SK-N-SH (cell line): Measurements from ENCODE around the gene LPIN1. TPM values are rescaled to one million over a fixed set of nuclear protein-coding genes. Genes with fewer than 3 reads are reported as not detected.

Experiments
- CTCF ChIA-PET: fragments of 300-600, 350-600 bp; formaldehyde crosslinking; extraction: SDS; loops from one replicate; lab custom pipeline; 2021; lab: Yijun Ruan, JAX
- POLR2A ChIA-PET: fragments of 350-600 bp; sonication (Branson Sonifier 250); formaldehyde crosslinking; extraction: SDS; loops from one replicate; lab custom pipeline; 2020; ENCODE audit warnings: antibody characterized with exemption, inconsistent platforms; lab: Yijun Ruan, JAX
- DNase-seq: peaks from one replicate; pipeline ENCODE4 v3.0.0; 2012
- H2AFZ ChIP-seq: fragments of 200-600 bp; sonication (generic); 2 replicates; pipeline ENCODE4 v1.8.1; 2016; ENCODE audit warnings: antibody characterized with exemption, mild to moderate bottlenecking, low read depth
- H3F3A ChIP-seq: fragments of 200-600 bp; sonication (generic); replicated peaks from 2 replicates; pipeline ENCODE3; 2016; ENCODE audit warnings: antibody characterized with exemption, mild to moderate bottlenecking; ENCODE audit not compliant: insufficient read depth
- H3K27ac ChIP-seq, 2 experiments: fragments of 200-500 bp in 1 of 2; fragments of 200-600 bp in 1 of 2; sonication (Bioruptor generic) in 1 of 2; sonication (generic), shearing (Covaris generic) in 1 of 2; 2 replicates each; pipeline versions ENCODE4 v1.5.1 to v1.6.1; 2014 to 2016; ENCODE audit warnings: low read depth in 2 of 2, inconsistent platforms in 1 of 2, low read length in 1 of 2, mild to moderate bottlenecking in 1 of 2, mixed read lengths in 1 of 2
- H3K27me3 ChIP-seq: fragments of 200-600 bp; sonication (generic), shearing (Covaris generic); 2 replicates; pipeline ENCODE4 v1.6.1; 2016; ENCODE audit warnings: mixed run types; ENCODE audit not compliant: insufficient read depth
- H3K36me3 ChIP-seq, 2 experiments: fragments of 200-500 bp in 1 of 2; fragments of 200-600 bp in 1 of 2; sonication (Bioruptor generic) in 1 of 2; sonication (generic) in 1 of 2; replicated peaks in 1 of 2; 2 replicates each; pipeline versions ENCODE3 to v1.5.1; 2014 to 2016; ENCODE audit warnings: low read length in 1 of 2, mild to moderate bottlenecking in 1 of 2; ENCODE audit not compliant: insufficient read depth in 2 of 2, control insufficient read depth in 1 of 2
- H3K4me1 ChIP-seq, 2 experiments: fragments of 200-500 bp in 1 of 2; fragments of 200-600 bp in 1 of 2; sonication (Bioruptor generic) in 1 of 2; sonication (generic), shearing (Covaris generic) in 1 of 2; 2 replicates each; pipeline versions ENCODE4 v1.5.1 to v1.6.1; 2014 to 2016; ENCODE audit warnings: low read depth in 1 of 2, low read length in 1 of 2, mixed run types in 1 of 2; ENCODE audit not compliant: insufficient read depth in 2 of 2, control insufficient read depth in 1 of 2
- H3K4me2 ChIP-seq: fragments of 200-600 bp; sonication (generic), shearing (Covaris generic); 2 replicates; pipeline ENCODE4 v1.6.1; 2017; ENCODE audit warnings: mixed run types
- H3K4me3 ChIP-seq, 2 experiments: fragments of 200-500 bp in 1 of 2; fragments of 200-600 bp in 1 of 2; sonication (Bioruptor generic) in 1 of 2; sonication (generic), shearing (Covaris generic) in 1 of 2; 2 replicates each; pipeline versions ENCODE4 v1.5.1 to v1.8.1; 2014 to 2016; ENCODE audit warnings: low read depth in 2 of 2, inconsistent platforms in 1 of 2, low read length in 1 of 2, mild to moderate bottlenecking in 1 of 2, mixed read lengths in 1 of 2, moderate library complexity in 1 of 2
- H3K79me2 ChIP-seq: fragments of 200-600 bp; sonication (generic); 2 replicates; pipeline ENCODE4 v1.8.1; 2017; ENCODE audit warnings: mild to moderate bottlenecking; ENCODE audit not compliant: insufficient read depth
- H3K9ac ChIP-seq: fragments of 200-600 bp; sonication (generic); 2 replicates; pipeline ENCODE4 v1.6.1; 2017; ENCODE audit warnings: mixed run types
- H3K9me2 ChIP-seq: fragments of 200-600 bp; sonication (generic); 2 replicates; pipeline ENCODE4 v1.6.1; 2017; ENCODE audit warnings: mixed run types
- H3K9me3 ChIP-seq: fragments of 200-600 bp; sonication (generic); 2 replicates; pipeline ENCODE4 v1.6.1; 2017; ENCODE audit warnings: mixed run types, mild to moderate bottlenecking, moderate library complexity
- H4K20me1 ChIP-seq: fragments of 200-600 bp; sonication (generic); 2 replicates; pipeline ENCODE4 v1.6.1; 2017; ENCODE audit warnings: mild to moderate bottlenecking, mixed run types; ENCODE audit not compliant: insufficient read depth
- CHD2 ChIP-seq: fragments of 150-350 bp; IDR thresholded peaks from 2 replicates; pipeline ENCODE4 v1.6.1; 2018; ENCODE audit warnings: low read length; ENCODE audit not compliant: partially characterized antibody
- CTCF ChIP-seq: fragments of 200-600 bp; sonication (generic); IDR thresholded peaks from 2 replicates; pipeline ENCODE4 v1.6.1; 2017; ENCODE audit warnings: antibody characterized with exemption, mild to moderate bottlenecking, moderate library complexity
- EP300 ChIP-seq, 2 experiments: IDR thresholded peaks; 2 replicates each; pipeline versions ENCODE4 v1.4.0 to v1.6.1; 2012; ENCODE audit warnings: borderline replicate concordance in 1 of 2, low read depth in 1 of 2, low read length in 1 of 2
- EZH2phosphoT487 ChIP-seq: fragments of 200-600 bp; sonication (generic); IDR thresholded peaks from 2 replicates; pipeline ENCODE4 v1.6.1; 2017; ENCODE audit warnings: low read depth, mixed run types, mild to moderate bottlenecking, antibody characterized with exemption, moderate library complexity, borderline replicate concordance
- FOSL2 ChIP-seq: IDR thresholded peaks from 2 replicates; pipeline ENCODE4 v1.4.0; 2012; ENCODE audit warnings: low read depth, mild to moderate bottlenecking, moderate library complexity, borderline replicate concordance
- FOXM1 ChIP-seq: IDR thresholded peaks from 2 replicates; pipeline ENCODE4 v1.4.0; 2012; ENCODE audit warnings: low read depth, mild to moderate bottlenecking
- GABPA ChIP-seq: IDR thresholded peaks from 2 replicates; pipeline ENCODE4 v1.4.0; 2012; ENCODE audit warnings: low read depth, mild to moderate bottlenecking
- GATA2 ChIP-seq: sonication (generic); formaldehyde crosslinking; IDR thresholded peaks from 2 replicates; pipeline ENCODE4 v1.5.0; 2020; ENCODE audit warnings: mild to moderate bottlenecking, missing genetic modification reagents
- IRF3 ChIP-seq: fragments of 150-350 bp; IDR thresholded peaks from 2 replicates; pipeline ENCODE4 v1.6.1; 2016; ENCODE audit warnings: mild to moderate bottlenecking, low read depth, low read length
- JUND ChIP-seq: IDR thresholded peaks from 2 replicates; pipeline ENCODE4 v1.4.0; 2012
- MAX ChIP-seq: IDR thresholded peaks from 2 replicates; pipeline ENCODE4 v1.4.0; 2012; ENCODE audit warnings: low read depth
- MEF2A ChIP-seq: IDR thresholded peaks from 2 replicates; pipeline ENCODE4 v1.4.0; 2012; ENCODE audit warnings: low read depth, borderline replicate concordance
- NFIC ChIP-seq: IDR thresholded peaks from 2 replicates; pipeline ENCODE4 v1.4.0; 2012; ENCODE audit warnings: borderline replicate concordance
- POLR2AphosphoS5 ChIP-seq: IDR thresholded peaks from 2 replicates; pipeline ENCODE4 v1.6.1; 2012; ENCODE audit warnings: low read depth, low read length
- RCOR1 ChIP-seq: fragments of 150-350 bp; IDR thresholded peaks from 2 replicates; pipeline ENCODE4 v1.6.1; 2017; ENCODE audit warnings: antibody characterized with exemption, low read length
- SIN3A ChIP-seq: IDR thresholded peaks from 2 replicates; pipeline ENCODE4 v1.6.1; 2012; ENCODE audit warnings: low read depth, mild to moderate bottlenecking, low read length, moderate library complexity, borderline replicate concordance
- TAF1 ChIP-seq: IDR thresholded peaks from 2 replicates; pipeline ENCODE4 v1.6.1; 2012; ENCODE audit warnings: low read depth, mild to moderate bottlenecking, low read length, moderate library complexity, borderline replicate concordance
- TCF12 ChIP-seq: IDR thresholded peaks from 2 replicates; pipeline ENCODE4 v1.4.0; 2012
- YY1 ChIP-seq: IDR thresholded peaks from 2 replicates; pipeline ENCODE4 v1.4.0; 2012; ENCODE audit warnings: low read depth, mild to moderate bottlenecking
- WGBS: methylation state at CpG from one replicate; pipeline ENCODE4 v1.1.6; 2017; ENCODE audit warnings: low lambda C conversion rate; 5-methylcytosine and 5-hydroxymethylcytosine counted together
- polyA plus RNA-seq, 3 experiments: library from polyadenylated mRNA; depleted of rRNA; stranded (reverse); fragments of >200 nt; gene quantifications; 2 replicates each; pipeline ENCODE4 v1.2.3, GENCODE V29; 2012

Gene LPIN1
- polyA plus RNA-seq, 1 of the 3 experiments (the other 2 are of a cell fraction): 22.1 TPM

- TF ChIP-seq EP300 (IDR thresholded peaks at IDR 0.05; ENCODE audit: borderline replicate concordance in 1 of 2, low read depth in 1 of 2, low read length in 1 of 2) (peak in 1 of 2 experiments; percentile 66; a peak in 1 of 4 replicates), RCOR1 (peak; percentile 32; the same call in 1 of the 2 replicates), FOXM1 (no peak), GATA2 (CRISPR knock-in tag) (peak; percentile 86), CHD2 (peak; percentile 7)
- Histone ChIP-seq H3K4me2 (no peak overlapping the region), H3K9ac (no peak overlapping the region), H3K36me3 (peaks cover 26 to 82% of the 10 kb centered on the region in 2 experiments), H3F3A (peaks cover 8% of the 10 kb centered on the region), H3K4me3 (no peak overlapping the region), H3K27ac (peak overlapping the region in 1 of 2 experiments; percentile 75; a peak in 2 of 4 replicates), H4K20me1 (no peaks in the 10 kb centered on the region), H3K79me2 (0 out of 2 replicates have a peak, but pooled peaks cover 3% of the 10 kb centered on the region), H3K9me3 (no peaks in the 10 kb centered on the region), H3K9me2 (no peaks in the 10 kb centered on the region), H3K27me3 (no peaks in the 10 kb centered on the region), H3K4me1 (peaks cover 6 to 20% of the 10 kb centered on the region in 2 experiments; a peak in 2 of 4 replicates), H2AFZ (no peak overlapping the region)
- DNase-seq: no peak
- CTCF ChIA-PET: interaction anchor here (0.9 to 3.0 kb wide), 20 partner anchors 10 to 94 kb away, joined by 3 to 34 read pairs (median 6); no protein-coding TSS in a partner anchor
- POLR2A ChIA-PET: interaction anchor here (0.6 to 2.2 kb wide), 6 partner anchors 10 to 60 kb away, joined by 3 to 8 read pairs (median 6); partner anchors contain the start of gene LPIN1
- 71% methylated on average over 7 of the region's 7 CpGs for WGBS
Measured at GRCh38 chr2:11773747-11774525, 27.5 kb downstream of the LPIN1 start.

- Histone ChIP-seq H3K9ac (no peak overlapping the region), H3K36me3 (peaks cover 28 to 79% of the 10 kb centered on the region in 2 experiments), H3K27me3 (no peaks in the 10 kb centered on the region), H3K9me2 (no peaks in the 10 kb centered on the region), H3K9me3 (no peaks in the 10 kb centered on the region), H2AFZ (no peak overlapping the region), H4K20me1 (no peaks in the 10 kb centered on the region), H3K4me2 (no peak overlapping the region), H3K4me3 (no peak overlapping the region), H3K27ac (peak overlapping the region in 1 of 2 experiments; percentile 75; a peak in 2 of 4 replicates), H3K4me1 (peaks cover 6 to 22% of the 10 kb centered on the region in 2 experiments; a peak in 2 of 4 replicates), H3K79me2 (0 out of 2 replicates have a peak, but pooled peaks cover 3% of the 10 kb centered on the region), H3F3A (peaks cover 8% of the 10 kb centered on the region)
- CTCF ChIA-PET: interaction anchor here (1.1 to 3.0 kb wide), 16 partner anchors 10 to 94 kb away, joined by 3 to 34 read pairs (median 7); no protein-coding TSS in a partner anchor
- TF ChIP-seq CHD2: no peak
- no peak for TF ChIP-seq EP300 (IDR thresholded peaks at IDR 0.05; ENCODE audit: borderline replicate concordance in 1 of 2, low read depth in 1 of 2, low read length in 1 of 2)
- no peak for TF ChIP-seq CTCF
- no peak for TF ChIP-seq FOSL2
- TF ChIP-seq FOXM1: no peak
- no peak for TF ChIP-seq TCF12
- no peak for TF ChIP-seq SIN3A
- TF ChIP-seq MEF2A: no peak
- no peak for TF ChIP-seq MAX
- no peak for TF ChIP-seq NFIC
- no peak for TF ChIP-seq IRF3
- no peak for TF ChIP-seq GATA2 (CRISPR knock-in tag)
- no peak for TF ChIP-seq YY1
- TF ChIP-seq JUND: no peak
- no peak for TF ChIP-seq POLR2AphosphoS5
- no peak for TF ChIP-seq GABPA
- no peak for TF ChIP-seq EZH2phosphoT487
- no peak for TF ChIP-seq TAF1
- POLR2A ChIA-PET: interaction anchor here (0.8 to 2.2 kb wide), 4 partner anchors 10 to 56 kb away, joined by 3 to 8 read pairs (median 8); partner anchors contain the start of gene LPIN1
- no peak for DNase-seq
- 90% methylated on average over 7 of the region's 7 CpGs for WGBS
Measured at GRCh38 chr2:11774600-11774999, 28.2 kb downstream of the LPIN1 start.
